HepG2 (cell line): Measurements from ENCODE around the gene ATG9A. TPM values are rescaled to one million over a fixed set of nuclear protein-coding genes. Genes with fewer than 3 reads are reported as not detected.

Experiments used
- ARHGAP35 ChIP-seq: sonication (generic); formaldehyde crosslinking; IDR thresholded peaks from 2 replicates; pipeline ENCODE4 v1.9.0; 2022; ENCODE audit warnings: mild to moderate bottlenecking, inconsistent platforms, moderate library complexity, missing genetic modification reagents, borderline replicate concordance
- ATAD3A ChIP-seq: sonication (generic); formaldehyde crosslinking; IDR thresholded peaks from 2 replicates; pipeline ENCODE4 v1.4.0; 2020; ENCODE audit warnings: missing genetic modification reagents
- GFI1 ChIP-seq: sonication (generic); formaldehyde crosslinking; IDR thresholded peaks from 2 replicates; pipeline ENCODE4 v1.5.0; 2020; ENCODE audit warnings: missing genetic modification reagents, mild to moderate bottlenecking, borderline replicate concordance
- GTF2F1 ChIP-seq: fragments of 150-350 bp; IDR thresholded peaks from 2 replicates; pipeline ENCODE4 v1.6.1; 2014; ENCODE audit warnings: low read length
- RFX1 ChIP-seq: fragments of 450-650 bp; IDR thresholded peaks from 2 replicates; pipeline ENCODE4 v1.6.1; 2017
- SALL2 ChIP-seq: sonication (generic); formaldehyde crosslinking; IDR thresholded peaks from 2 replicates; pipeline ENCODE4 v1.8.1; 2023; ENCODE audit warnings: mild to moderate bottlenecking, missing genetic modification reagents, inconsistent platforms
- SATB2 ChIP-seq: sonication (generic); formaldehyde crosslinking; IDR thresholded peaks from 2 replicates; pipeline ENCODE4 v1.5.0; 2020; ENCODE audit warnings: missing genetic modification reagents
- ZFY ChIP-seq: sonication (generic); formaldehyde crosslinking; IDR thresholded peaks from 2 replicates; pipeline ENCODE4 v1.4.0; 2020; ENCODE audit warnings: missing genetic modification reagents
- ZNF569 ChIP-seq: sonication (generic); formaldehyde crosslinking; IDR thresholded peaks from 2 replicates; pipeline ENCODE4 v1.5.0; 2020; ENCODE audit warnings: mild to moderate bottlenecking, missing genetic modification reagents, moderate library complexity, borderline replicate concordance
- ZNF605 ChIP-seq: sonication (generic); formaldehyde crosslinking; IDR thresholded peaks from 2 replicates; pipeline ENCODE4 v1.8.0; 2022; ENCODE audit warnings: mild to moderate bottlenecking, missing genetic modification reagents
- ZNF614 ChIP-seq: IDR thresholded peaks from 2 replicates; pipeline ENCODE4 v1.6.1; 2018; ENCODE audit warnings: missing biosample characterization, missing genetic modification reagents, inconsistent platforms, borderline replicate concordance
- ZNF615 ChIP-seq: sonication (generic); formaldehyde crosslinking; IDR thresholded peaks from 2 replicates; pipeline ENCODE4 v1.5.0; 2020; ENCODE audit warnings: mild to moderate bottlenecking, missing genetic modification reagents, borderline replicate concordance
- ZNF747 ChIP-seq: sonication (generic); formaldehyde crosslinking; IDR thresholded peaks from 2 replicates; pipeline ENCODE4 v1.8.1; 2023; ENCODE audit warnings: missing genetic modification reagents, mild to moderate bottlenecking, borderline replicate concordance
- ZSCAN12 ChIP-seq: sonication (generic); formaldehyde crosslinking; IDR thresholded peaks from 2 replicates; pipeline ENCODE4 v1.9.0; 2021; ENCODE audit warnings: mild to moderate bottlenecking, missing genetic modification reagents
- polyA plus RNA-seq, 8 experiments: library from polyadenylated mRNA; depleted of rRNA in 3 of 8; stranded (reverse) in 7 of 8; unstranded in 1 of 8; fragments of >200 nt; fragmentation: Illumina TruSeq in 4 of 8; extraction: Trizol in 4 of 8; gene quantifications; 2 replicates each; pipeline versions ENCODE4 v1.2.1 to v1.2.3, GENCODE V29; 2011 to 2016; ENCODE audit warnings: low read depth in 4 of 8, missing spikeins in 1 of 8, mixed read lengths in 1 of 8; ENCODE audit not compliant: insufficient read depth in 1 of 8
- total RNA-seq, 5 experiments: library from RNA; depleted of rRNA; stranded (reverse); fragments of >200 nt; fragmentation: Illumina TruSeq; extraction: Trizol; gene quantifications; 2 replicates each; pipeline ENCODE4 v1.2.3, GENCODE V29; 2016; ENCODE audit warnings: low read depth in 1 of 5
- TF ChIP-seq, protein P1 (sequence below): sonication (generic); formaldehyde crosslinking; IDR thresholded peaks from 2 replicates; pipeline ENCODE4 v1.9.0; 2021; ENCODE audit warnings: missing genetic modification reagents, borderline replicate concordance
- TF ChIP-seq, protein P2 (sequence below): sonication (generic); formaldehyde crosslinking; conservative IDR thresholded peaks from 2 replicates; pipeline ENCODE4 v1.4.0; 2020; ENCODE audit warnings: missing genetic modification reagents
- TF ChIP-seq, protein P3 (sequence below): sonication (generic); formaldehyde crosslinking; IDR thresholded peaks from 2 replicates; pipeline ENCODE4 v1.8.0; 2022; ENCODE audit warnings: mild to moderate bottlenecking, missing genetic modification reagents; ENCODE audit not compliant: insufficient replicate concordance
- TF ChIP-seq, protein P4 (sequence below): sonication (generic); formaldehyde crosslinking; IDR thresholded peaks from 2 replicates; pipeline ENCODE4 v1.8.0; 2022; ENCODE audit warnings: missing genetic modification reagents, mild to moderate bottlenecking, inconsistent platforms, borderline replicate concordance
- TF ChIP-seq, protein P5 (sequence below): sonication (generic); formaldehyde crosslinking; IDR thresholded peaks from 2 replicates; pipeline ENCODE4 v1.9.0; 2021; ENCODE audit warnings: missing genetic modification reagents, mild to moderate bottlenecking, borderline replicate concordance

The ATG9A gene
- total and polyA plus RNA-seq, 2 of the 13 experiments (the other 11 are each of a cell fraction or from before 2014, with no cell fraction given) = 35.0 to 131 TPM

DNA sequence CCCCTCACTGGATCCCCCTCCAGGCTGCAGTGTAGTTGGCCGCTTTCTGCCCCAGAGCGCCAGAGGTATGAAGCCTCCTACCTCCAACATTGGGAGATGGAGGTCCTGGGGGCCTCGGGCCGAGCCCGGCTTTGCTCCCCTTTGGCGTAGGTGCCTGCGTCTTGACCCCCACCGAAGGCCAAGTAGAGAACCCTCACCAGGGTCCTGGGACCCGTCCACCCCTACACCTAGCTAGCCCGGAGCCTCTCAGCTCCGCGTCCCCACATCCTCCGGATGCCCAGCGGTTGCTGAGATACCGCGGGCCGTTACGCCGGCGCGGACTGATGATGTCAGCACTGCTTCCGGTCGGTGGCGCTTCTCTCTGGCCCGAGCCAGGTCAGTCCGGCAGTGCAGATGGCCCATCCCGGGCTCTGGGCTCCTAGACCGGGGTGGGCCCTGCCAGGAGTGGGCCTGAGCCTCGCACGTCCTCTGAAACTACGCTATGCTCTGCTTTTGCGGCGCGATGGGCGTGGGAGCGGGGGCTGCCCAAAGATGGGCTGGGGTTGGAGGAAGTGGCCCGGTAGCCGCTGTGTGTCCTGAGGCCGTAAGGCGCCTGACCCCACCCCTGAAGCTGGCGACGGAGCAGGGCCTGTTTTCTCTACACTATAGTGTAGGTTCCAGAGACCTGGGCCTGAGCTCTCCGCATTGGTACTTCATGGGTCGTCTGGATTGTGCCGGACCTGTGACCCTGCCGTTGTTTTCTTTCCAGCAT lies 15.9 kb upstream of the ATG9A start, which contains the start of the genes GLB1L and STK16 (continued):
- TF ChIP-seq, protein P1, sequence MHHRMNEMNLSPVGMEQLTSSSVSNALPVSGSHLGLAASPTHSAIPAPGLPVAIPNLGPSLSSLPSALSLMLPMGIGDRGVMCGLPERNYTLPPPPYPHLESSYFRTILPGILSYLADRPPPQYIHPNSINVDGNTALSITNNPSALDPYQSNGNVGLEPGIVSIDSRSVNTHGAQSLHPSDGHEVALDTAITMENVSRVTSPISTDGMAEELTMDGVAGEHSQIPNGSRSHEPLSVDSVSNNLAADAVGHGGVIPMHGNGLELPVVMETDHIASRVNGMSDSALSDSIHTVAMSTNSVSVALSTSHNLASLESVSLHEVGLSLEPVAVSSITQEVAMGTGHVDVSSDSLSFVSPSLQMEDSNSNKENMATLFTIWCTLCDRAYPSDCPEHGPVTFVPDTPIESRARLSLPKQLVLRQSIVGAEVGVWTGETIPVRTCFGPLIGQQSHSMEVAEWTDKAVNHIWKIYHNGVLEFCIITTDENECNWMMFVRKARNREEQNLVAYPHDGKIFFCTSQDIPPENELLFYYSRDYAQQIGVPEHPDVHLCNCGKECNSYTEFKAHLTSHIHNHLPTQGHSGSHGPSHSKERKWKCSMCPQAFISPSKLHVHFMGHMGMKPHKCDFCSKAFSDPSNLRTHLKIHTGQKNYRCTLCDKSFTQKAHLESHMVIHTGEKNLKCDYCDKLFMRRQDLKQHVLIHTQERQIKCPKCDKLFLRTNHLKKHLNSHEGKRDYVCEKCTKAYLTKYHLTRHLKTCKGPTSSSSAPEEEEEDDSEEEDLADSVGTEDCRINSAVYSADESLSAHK = peak; percentile 75; the same call in 1 of the 2 replicates
- TF ChIP-seq ZFY (CRISPR knock-in tag) (peak; percentile 100), ZNF605 (CRISPR knock-in tag) (peak; percentile 94), SALL2 (CRISPR knock-in tag) (peak; percentile 95), GTF2F1 (no peak; the same call in 1 of the 2 replicates), SATB2 (CRISPR knock-in tag) (peak; percentile 78; the same call in 1 of the 2 replicates), ZNF615 (CRISPR knock-in tag) (no peak; the same call in 1 of the 2 replicates), ATAD3A (CRISPR knock-in tag) (no peak), ZNF569 (CRISPR knock-in tag) (no peak), RFX1 (peak; percentile 81), ARHGAP35 (CRISPR knock-in tag) (peak; percentile 92), GFI1 (peak; percentile 49; the same call in 1 of the 2 replicates), ZNF747 (CRISPR knock-in tag) (peak; percentile 93), ZNF614 (CRISPR knock-in tag) (no peak; the same call in 1 of the 2 replicates), ZSCAN12 (no peak)
- TF ChIP-seq, protein P2, sequence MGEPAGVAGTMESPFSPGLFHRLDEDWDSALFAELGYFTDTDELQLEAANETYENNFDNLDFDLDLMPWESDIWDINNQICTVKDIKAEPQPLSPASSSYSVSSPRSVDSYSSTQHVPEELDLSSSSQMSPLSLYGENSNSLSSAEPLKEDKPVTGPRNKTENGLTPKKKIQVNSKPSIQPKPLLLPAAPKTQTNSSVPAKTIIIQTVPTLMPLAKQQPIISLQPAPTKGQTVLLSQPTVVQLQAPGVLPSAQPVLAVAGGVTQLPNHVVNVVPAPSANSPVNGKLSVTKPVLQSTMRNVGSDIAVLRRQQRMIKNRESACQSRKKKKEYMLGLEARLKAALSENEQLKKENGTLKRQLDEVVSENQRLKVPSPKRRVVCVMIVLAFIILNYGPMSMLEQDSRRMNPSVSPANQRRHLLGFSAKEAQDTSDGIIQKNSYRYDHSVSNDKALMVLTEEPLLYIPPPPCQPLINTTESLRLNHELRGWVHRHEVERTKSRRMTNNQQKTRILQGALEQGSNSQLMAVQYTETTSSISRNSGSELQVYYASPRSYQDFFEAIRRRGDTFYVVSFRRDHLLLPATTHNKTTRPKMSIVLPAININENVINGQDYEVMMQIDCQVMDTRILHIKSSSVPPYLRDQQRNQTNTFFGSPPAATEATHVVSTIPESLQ (CRISPR knock-in tag) = 0 out of 2 replicates have a peak, but pooled peaks have one; percentile 61
- TF ChIP-seq, protein P3, sequence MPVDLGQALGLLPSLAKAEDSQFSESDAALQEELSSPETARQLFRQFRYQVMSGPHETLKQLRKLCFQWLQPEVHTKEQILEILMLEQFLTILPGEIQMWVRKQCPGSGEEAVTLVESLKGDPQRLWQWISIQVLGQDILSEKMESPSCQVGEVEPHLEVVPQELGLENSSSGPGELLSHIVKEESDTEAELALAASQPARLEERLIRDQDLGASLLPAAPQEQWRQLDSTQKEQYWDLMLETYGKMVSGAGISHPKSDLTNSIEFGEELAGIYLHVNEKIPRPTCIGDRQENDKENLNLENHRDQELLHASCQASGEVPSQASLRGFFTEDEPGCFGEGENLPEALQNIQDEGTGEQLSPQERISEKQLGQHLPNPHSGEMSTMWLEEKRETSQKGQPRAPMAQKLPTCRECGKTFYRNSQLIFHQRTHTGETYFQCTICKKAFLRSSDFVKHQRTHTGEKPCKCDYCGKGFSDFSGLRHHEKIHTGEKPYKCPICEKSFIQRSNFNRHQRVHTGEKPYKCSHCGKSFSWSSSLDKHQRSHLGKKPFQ (CRISPR knock-in tag) = no peak
- TF ChIP-seq, protein P4, sequence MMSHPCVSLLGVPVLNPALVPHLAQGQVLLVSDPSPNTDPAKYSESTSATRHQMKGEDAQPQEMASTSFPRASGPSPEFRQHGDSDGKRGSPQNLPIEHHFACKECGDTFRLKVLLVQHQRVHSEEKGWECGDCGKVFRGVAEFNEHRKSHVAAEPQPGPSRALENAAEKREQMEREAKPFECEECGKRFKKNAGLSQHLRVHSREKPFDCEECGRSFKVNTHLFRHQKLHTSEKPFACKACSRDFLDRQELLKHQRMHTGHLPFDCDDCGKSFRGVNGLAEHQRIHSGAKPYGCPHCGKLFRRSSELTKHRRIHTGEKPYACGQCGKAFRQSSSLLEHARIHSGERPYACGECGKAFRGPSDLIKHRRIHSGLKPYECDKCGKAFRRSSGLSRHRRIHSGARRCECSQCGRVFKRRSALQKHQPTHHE (CRISPR knock-in tag) = peak; percentile 86
- TF ChIP-seq, protein P5, sequence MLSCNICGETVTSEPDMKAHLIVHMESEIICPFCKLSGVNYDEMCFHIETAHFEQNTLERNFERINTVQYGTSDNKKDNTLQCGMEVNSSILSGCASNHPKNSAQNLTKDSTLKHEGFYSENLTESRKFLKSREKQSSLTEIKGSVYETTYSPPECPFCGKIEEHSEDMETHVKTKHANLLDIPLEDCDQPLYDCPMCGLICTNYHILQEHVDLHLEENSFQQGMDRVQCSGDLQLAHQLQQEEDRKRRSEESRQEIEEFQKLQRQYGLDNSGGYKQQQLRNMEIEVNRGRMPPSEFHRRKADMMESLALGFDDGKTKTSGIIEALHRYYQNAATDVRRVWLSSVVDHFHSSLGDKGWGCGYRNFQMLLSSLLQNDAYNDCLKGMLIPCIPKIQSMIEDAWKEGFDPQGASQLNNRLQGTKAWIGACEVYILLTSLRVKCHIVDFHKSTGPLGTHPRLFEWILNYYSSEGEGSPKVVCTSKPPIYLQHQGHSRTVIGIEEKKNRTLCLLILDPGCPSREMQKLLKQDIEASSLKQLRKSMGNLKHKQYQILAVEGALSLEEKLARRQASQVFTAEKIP (CRISPR knock-in tag) = no peak
